Liver (tissue), 9 donors: Measurements from ENCODE around the gene UCK2. TPM values are rescaled to one million over a fixed set of nuclear protein-coding genes. Genes with fewer than 3 reads are reported as not detected.

Experiments used
- DNase-seq: peaks from one replicate; pipeline ENCODE4 v3.0.0-alpha.2; 2017; ENCODE audit warnings: low spot score
- H3K27ac ChIP-seq, 2 donors: one replicate each; pipeline ENCODE4 v1.7.0; 2013; ENCODE audit warnings: inconsistent platforms in 2 of 2, low read length in 2 of 2, control low read depth in 1 of 2, low read depth in 1 of 2, mild to moderate bottlenecking in 1 of 2
- H3K27me3 ChIP-seq, 4 donors: one replicate each; pipeline versions ENCODE4 v1.6.1 to v1.7.0; 2013; ENCODE audit warnings: low read length in 3 of 4, inconsistent platforms in 1 of 4, mild to moderate bottlenecking in 1 of 4, moderate library complexity in 1 of 4; ENCODE audit not compliant: control insufficient read depth in 4 of 4, insufficient read depth in 4 of 4
- H3K36me3 ChIP-seq, 4 donors: one replicate each; pipeline versions ENCODE4 v1.6.1 to v1.7.0; 2013; ENCODE audit warnings: low read length in 3 of 4, mild to moderate bottlenecking in 3 of 4, low read depth in 1 of 4, moderate library complexity in 1 of 4; ENCODE audit not compliant: control insufficient read depth in 4 of 4, insufficient read depth in 3 of 4
- H3K4me1 ChIP-seq, 4 donors: one replicate each; pipeline versions ENCODE4 v1.6.1 to v1.7.0; 2013; ENCODE audit warnings: low read length in 3 of 4, mild to moderate bottlenecking in 3 of 4, moderate library complexity in 1 of 4; ENCODE audit not compliant: control insufficient read depth in 4 of 4, insufficient read depth in 4 of 4
- H3K4me3 ChIP-seq, 3 donors: one replicate each; pipeline versions ENCODE4 v1.6.1 to v1.7.0; 2013; ENCODE audit warnings: low read length in 3 of 3, control low read depth in 1 of 3, low read depth in 1 of 3, mild to moderate bottlenecking in 1 of 3
- H3K9ac ChIP-seq, 2 donors: one replicate each; pipeline ENCODE4 v1.7.0; 2013; ENCODE audit warnings: low read length in 2 of 2, mild to moderate bottlenecking in 2 of 2, moderate library complexity in 2 of 2, control low read depth in 1 of 2, low read depth in 1 of 2
- H3K9me3 ChIP-seq, 4 donors: one replicate each; pipeline versions ENCODE4 v1.6.1 to v1.7.0; 2013; ENCODE audit warnings: low read length in 3 of 4; ENCODE audit not compliant: control insufficient read depth in 4 of 4
- ATF3 ChIP-seq: IDR thresholded peaks from 2 replicates; pipeline ENCODE4 v1.6.1; 2016; ENCODE audit warnings: antibody characterized with exemption
- EGR1 ChIP-seq, 2 donors: IDR thresholded peaks; 2 replicates each; pipeline ENCODE4 v1.6.1; 2016 to 2018; ENCODE audit warnings: antibody characterized with exemption in 2 of 2, low read depth in 2 of 2
- FOXA1 ChIP-seq: IDR thresholded peaks from 2 replicates; pipeline ENCODE4 v1.6.1; 2016; ENCODE audit warnings: antibody characterized with exemption
- FOXA2 ChIP-seq: IDR thresholded peaks from 2 replicates; pipeline ENCODE4 v1.6.1; 2016; ENCODE audit warnings: antibody characterized with exemption
- GABPA ChIP-seq, 2 donors: IDR thresholded peaks in 1 of 2; conservative IDR thresholded peaks in 1 of 2; 2 replicates each; pipeline ENCODE4 v1.6.1; 2016; ENCODE audit warnings: antibody characterized with exemption in 2 of 2, mild to moderate bottlenecking in 1 of 2, moderate library complexity in 1 of 2
- HNF4A ChIP-seq, 2 donors: conservative IDR thresholded peaks; 2 replicates each; pipeline ENCODE4 v1.6.1; 2016; ENCODE audit warnings: antibody characterized with exemption in 2 of 2, mild to moderate bottlenecking in 2 of 2
- HNF4G ChIP-seq: IDR thresholded peaks from 2 replicates; pipeline ENCODE4 v1.6.1; 2016; ENCODE audit warnings: antibody characterized with exemption
- JUND ChIP-seq, 2 donors: IDR thresholded peaks; 2 replicates each; pipeline ENCODE4 v1.6.1; 2016; ENCODE audit warnings: antibody characterized with exemption in 2 of 2
- NR2F2 ChIP-seq: IDR thresholded peaks from 2 replicates; pipeline ENCODE4 v1.6.1; 2016; ENCODE audit warnings: antibody characterized with exemption
- RAD21 ChIP-seq, 2 donors: IDR thresholded peaks; 2 replicates each; pipeline ENCODE4 v1.6.1; 2016; ENCODE audit warnings: antibody characterized with exemption in 2 of 2, mild to moderate bottlenecking in 2 of 2
- RXRA ChIP-seq, 2 donors: IDR thresholded peaks; 2 replicates each; pipeline ENCODE4 v1.6.1; 2017 to 2018; ENCODE audit warnings: antibody characterized with exemption in 2 of 2, mild to moderate bottlenecking in 1 of 2
- SP1 ChIP-seq: IDR thresholded peaks from 2 replicates; pipeline ENCODE4 v1.6.1; 2018; ENCODE audit warnings: antibody characterized with exemption, mild to moderate bottlenecking
- TAF1 ChIP-seq: conservative IDR thresholded peaks from 2 replicates; pipeline ENCODE4 v1.6.1; 2016; ENCODE audit warnings: antibody characterized with exemption, mild to moderate bottlenecking
- YY1 ChIP-seq: IDR thresholded peaks from 2 replicates; pipeline ENCODE4 v1.6.1; 2016; ENCODE audit warnings: antibody characterized with exemption, mild to moderate bottlenecking
- WGBS: extraction: QIAGEN DNeasy Blood & Tissue Kit; methylation state at CpG from one replicate; pipeline ENCODE4 v1.1.7; 2013; 5-methylcytosine and 5-hydroxymethylcytosine counted together
- polyA plus RNA-seq, 2 donors: library from polyadenylated mRNA; stranded (reverse) in 1 of 2; unstranded in 1 of 2; fragments of 200-250 nt in 1 of 2; fragments of >200 nt in 1 of 2; fragmentation: Nextera tagmentation in 1 of 2; extraction: Ambion mirVana in 1 of 2; gene quantifications; one replicate each; pipeline versions ENCODE4 v1.2.1 to v1.2.3, GENCODE V29; 2013 to 2015
- total RNA-seq, 2 donors: library from RNA; depleted of rRNA; stranded (reverse); fragments of >200 nt; gene quantifications; one replicate each; pipeline ENCODE4 v1.2.3, GENCODE V29; 2014
- TF ChIP-seq, protein P1 (sequence below): IDR thresholded peaks from 2 replicates; pipeline ENCODE4 v1.6.1; 2016; ENCODE audit warnings: antibody characterized with exemption, mild to moderate bottlenecking
- TF ChIP-seq, protein P2 (sequence below): IDR thresholded peaks from 2 replicates; pipeline ENCODE4 v1.6.1; 2016; ENCODE audit warnings: antibody characterized with exemption
- TF ChIP-seq, protein P3 (sequence below): IDR thresholded peaks from 2 replicates; pipeline ENCODE4 v1.6.1; 2016; ENCODE audit warnings: antibody characterized with exemption
- donor health status: healthy.
- donor health status: healthy.
- donor health status: healthy.
- donor health status: healthy.
- donor health status: healthy.

The UCK2 gene
- total and polyA plus RNA-seq, 4 donors = 8.9 to 25.5 (median 17.3) TPM

- DNase-seq = no peak
- Histone ChIP-seq H3K9ac (no peak overlapping the region), H3K9me3 (no peaks in the 10 kb centered on the region), H3K27me3 (no peaks in the 10 kb centered on the region), H3K4me3 (no peak overlapping the region), H3K27ac (no peak overlapping the region), H3K36me3 (peaks cover 0 to 6% (median 5%) of the 10 kb centered on the region in 4 donors), H3K4me1 (peaks cover 0 to 14% (median 8%) of the 10 kb centered on the region in 4 donors)
- WGBS = 92% methylated on average over 1 of the region's 1 CpG
- TF ChIP-seq NR2F2 = no peak
Observed at GRCh38 chr1:165903672-165904071, 76.3 kb downstream of the UCK2 start.

DNA sequence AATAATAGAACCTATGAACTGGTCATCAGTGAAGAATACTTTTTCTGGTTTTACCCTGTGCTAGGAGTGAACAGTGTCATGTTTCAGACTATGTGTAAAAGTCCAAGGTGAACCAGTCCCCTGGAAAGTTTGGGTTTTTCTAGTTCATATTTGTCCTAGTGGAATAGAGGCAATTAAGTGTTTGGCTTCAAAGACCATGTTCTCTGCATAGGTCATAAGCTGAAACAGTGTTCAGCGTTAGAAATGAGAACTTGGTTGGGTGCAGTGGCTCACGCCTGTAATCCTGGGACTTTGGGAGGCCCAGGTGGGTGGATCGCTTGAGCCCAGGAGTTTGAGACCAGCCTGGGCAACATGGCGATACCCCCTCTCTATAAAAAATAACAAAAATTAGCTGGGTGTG is 77.5 kb downstream of the UCK2 start:
- peaks cover 0 to 16% (median 8%) of the 10 kb centered on the region in 4 donors for H3K4me1 ChIP-seq
- TF ChIP-seq, protein P1, sequence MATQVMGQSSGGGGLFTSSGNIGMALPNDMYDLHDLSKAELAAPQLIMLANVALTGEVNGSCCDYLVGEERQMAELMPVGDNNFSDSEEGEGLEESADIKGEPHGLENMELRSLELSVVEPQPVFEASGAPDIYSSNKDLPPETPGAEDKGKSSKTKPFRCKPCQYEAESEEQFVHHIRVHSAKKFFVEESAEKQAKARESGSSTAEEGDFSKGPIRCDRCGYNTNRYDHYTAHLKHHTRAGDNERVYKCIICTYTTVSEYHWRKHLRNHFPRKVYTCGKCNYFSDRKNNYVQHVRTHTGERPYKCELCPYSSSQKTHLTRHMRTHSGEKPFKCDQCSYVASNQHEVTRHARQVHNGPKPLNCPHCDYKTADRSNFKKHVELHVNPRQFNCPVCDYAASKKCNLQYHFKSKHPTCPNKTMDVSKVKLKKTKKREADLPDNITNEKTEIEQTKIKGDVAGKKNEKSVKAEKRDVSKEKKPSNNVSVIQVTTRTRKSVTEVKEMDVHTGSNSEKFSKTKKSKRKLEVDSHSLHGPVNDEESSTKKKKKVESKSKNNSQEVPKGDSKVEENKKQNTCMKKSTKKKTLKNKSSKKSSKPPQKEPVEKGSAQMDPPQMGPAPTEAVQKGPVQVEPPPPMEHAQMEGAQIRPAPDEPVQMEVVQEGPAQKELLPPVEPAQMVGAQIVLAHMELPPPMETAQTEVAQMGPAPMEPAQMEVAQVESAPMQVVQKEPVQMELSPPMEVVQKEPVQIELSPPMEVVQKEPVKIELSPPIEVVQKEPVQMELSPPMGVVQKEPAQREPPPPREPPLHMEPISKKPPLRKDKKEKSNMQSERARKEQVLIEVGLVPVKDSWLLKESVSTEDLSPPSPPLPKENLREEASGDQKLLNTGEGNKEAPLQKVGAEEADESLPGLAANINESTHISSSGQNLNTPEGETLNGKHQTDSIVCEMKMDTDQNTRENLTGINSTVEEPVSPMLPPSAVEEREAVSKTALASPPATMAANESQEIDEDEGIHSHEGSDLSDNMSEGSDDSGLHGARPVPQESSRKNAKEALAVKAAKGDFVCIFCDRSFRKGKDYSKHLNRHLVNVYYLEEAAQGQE = no peak
- TF ChIP-seq SP1 (no peak), RXRA (IDR thresholded peaks at IDR 0.05) (peak in 1 of 2 donors; percentile 25), HNF4G (no peak), HNF4A (conservative IDR thresholded peaks at IDR 0.05) (peak; percentile 38 to 75), EGR1 (IDR thresholded peaks at IDR 0.05; ENCODE audit: low read depth in 2 of 2) (no peak)
- no peaks in the 10 kb centered on the region for H3K9me3 ChIP-seq
- no peak overlapping the region for H3K4me3 ChIP-seq
- H3K36me3 ChIP-seq = peaks cover 0 to 7% (median 5%) of the 10 kb centered on the region in 4 donors
- H3K9ac ChIP-seq = no peak overlapping the region
- no peak overlapping the region for H3K27ac ChIP-seq
- 83% methylated on average over 4 of the region's 4 CpGs for WGBS
- no peaks in the 10 kb centered on the region for H3K27me3 ChIP-seq
- DNase-seq = no peak

DNA sequence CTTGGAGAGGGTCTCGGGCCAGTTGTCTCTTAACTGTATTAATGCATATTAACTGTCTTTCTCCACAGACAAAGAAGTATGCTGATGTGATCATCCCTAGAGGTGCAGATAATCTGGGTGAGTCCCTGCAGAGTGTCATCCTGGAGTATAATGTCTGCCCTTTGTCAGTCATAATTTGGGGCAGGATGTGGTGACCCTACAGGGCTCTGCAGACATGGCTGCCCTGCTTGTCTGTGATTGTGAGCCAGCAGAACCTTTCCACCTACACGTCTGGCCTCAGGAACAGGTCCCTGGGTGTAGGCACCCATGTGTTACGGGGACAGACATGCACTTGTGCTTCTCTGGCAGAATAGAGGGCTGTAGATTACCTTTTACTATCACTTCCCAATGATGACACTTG is 78.4 kb downstream of the UCK2 start:
- peaks cover 0 to 18% (median 10%) of the 10 kb centered on the region in 4 donors for H3K4me1 ChIP-seq
- no peak overlapping the region for H3K9ac ChIP-seq
- H3K27ac ChIP-seq = no peak overlapping the region
- H3K4me3 ChIP-seq = no peak overlapping the region
- no peaks in the 10 kb centered on the region for H3K9me3 ChIP-seq
- H3K36me3 ChIP-seq = peaks cover 0 to 7% (median 5%) of the 10 kb centered on the region in 4 donors
- no peaks in the 10 kb centered on the region for H3K27me3 ChIP-seq
- TF ChIP-seq, protein P1 = no peak
- TF ChIP-seq JUND (IDR thresholded peaks at IDR 0.05) (no peak), ATF3 (no peak), TAF1 (no peak), RAD21 (IDR thresholded peaks at IDR 0.05) (no peak), GABPA (IDR thresholded peaks at IDR 0.05 in 1 of 2, conservative IDR thresholded peaks at IDR 0.05 in 1 of 2) (no peak), FOXA2 (no peak), YY1 (no peak), RXRA (IDR thresholded peaks at IDR 0.05) (no peak), FOXA1 (no peak), HNF4A (conservative IDR thresholded peaks at IDR 0.05) (no peak), HNF4G (no peak), SP1 (no peak)
- TF ChIP-seq, protein P2, sequence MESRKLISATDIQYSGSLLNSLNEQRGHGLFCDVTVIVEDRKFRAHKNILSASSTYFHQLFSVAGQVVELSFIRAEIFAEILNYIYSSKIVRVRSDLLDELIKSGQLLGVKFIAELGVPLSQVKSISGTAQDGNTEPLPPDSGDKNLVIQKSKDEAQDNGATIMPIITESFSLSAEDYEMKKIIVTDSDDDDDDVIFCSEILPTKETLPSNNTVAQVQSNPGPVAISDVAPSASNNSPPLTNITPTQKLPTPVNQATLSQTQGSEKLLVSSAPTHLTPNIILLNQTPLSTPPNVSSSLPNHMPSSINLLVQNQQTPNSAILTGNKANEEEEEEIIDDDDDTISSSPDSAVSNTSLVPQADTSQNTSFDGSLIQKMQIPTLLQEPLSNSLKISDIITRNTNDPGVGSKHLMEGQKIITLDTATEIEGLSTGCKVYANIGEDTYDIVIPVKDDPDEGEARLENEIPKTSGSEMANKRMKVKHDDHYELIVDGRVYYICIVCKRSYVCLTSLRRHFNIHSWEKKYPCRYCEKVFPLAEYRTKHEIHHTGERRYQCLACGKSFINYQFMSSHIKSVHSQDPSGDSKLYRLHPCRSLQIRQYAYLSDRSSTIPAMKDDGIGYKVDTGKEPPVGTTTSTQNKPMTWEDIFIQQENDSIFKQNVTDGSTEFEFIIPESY = no peak
- TF ChIP-seq, protein P3, sequence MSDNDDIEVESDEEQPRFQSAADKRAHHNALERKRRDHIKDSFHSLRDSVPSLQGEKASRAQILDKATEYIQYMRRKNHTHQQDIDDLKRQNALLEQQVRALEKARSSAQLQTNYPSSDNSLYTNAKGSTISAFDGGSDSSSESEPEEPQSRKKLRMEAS = no peak
- 93% methylated on average over 3 of the region's 3 CpGs for WGBS
- no peak for DNase-seq
